Mesenchymal stem cell (in vitro differentiated cells and primary cell): Measurements from ENCODE around the gene S100B.

Experiments used
- DNase-seq: peaks from one replicate; pipeline ENCODE4 v3.0.0-alpha.2; 2013
- H2AFZ ChIP-seq: one replicate; pipeline ENCODE4 v1.6.1; 2013; ENCODE audit warnings: low read depth, mild to moderate bottlenecking, control low read depth, inconsistent platforms, low read length, moderate library complexity
- H2AK5ac ChIP-seq: 2 replicates; pipeline ENCODE4 v1.6.1; 2013; ENCODE audit warnings: low read length, moderate library complexity, mild to moderate bottlenecking, inconsistent platforms; ENCODE audit not compliant: severe bottlenecking
- H2BK120ac ChIP-seq: one replicate; pipeline ENCODE4 v1.6.1; 2013; ENCODE audit warnings: low read depth, mild to moderate bottlenecking, inconsistent platforms, low read length, moderate library complexity
- H2BK12ac ChIP-seq, 2 experiments: one replicate each; pipeline ENCODE4 v1.6.1; 2013; ENCODE audit warnings: inconsistent platforms in 2 of 2, low read length in 2 of 2, mild to moderate bottlenecking in 2 of 2, moderate library complexity in 2 of 2, control low read depth in 1 of 2
- H2BK15ac ChIP-seq: one replicate; pipeline ENCODE4 v1.6.1; 2013; ENCODE audit warnings: mild to moderate bottlenecking, low read depth, inconsistent platforms; ENCODE audit not compliant: poor library complexity, severe bottlenecking
- H2BK5ac ChIP-seq: 2 replicates; pipeline ENCODE4 v1.6.1; 2013; ENCODE audit warnings: low read depth, mild to moderate bottlenecking, low read length, control low read depth, inconsistent platforms; ENCODE audit not compliant: poor library complexity, severe bottlenecking
- H3K14ac ChIP-seq, 2 experiments: one replicate each; pipeline ENCODE4 v1.6.1; 2013; ENCODE audit warnings: inconsistent platforms in 2 of 2, low read length in 2 of 2, control low read depth in 1 of 2, mild to moderate bottlenecking in 1 of 2, moderate library complexity in 1 of 2
- H3K18ac ChIP-seq, 2 experiments: one replicate each; pipeline ENCODE4 v1.6.1; 2013; ENCODE audit warnings: inconsistent platforms in 2 of 2, low read length in 2 of 2, control low read depth in 1 of 2, low read depth in 1 of 2, mild to moderate bottlenecking in 1 of 2
- H3K23ac ChIP-seq, 2 experiments: one replicate each; pipeline ENCODE4 v1.6.1; 2013; ENCODE audit warnings: inconsistent platforms in 2 of 2, low read length in 2 of 2, mild to moderate bottlenecking in 2 of 2, moderate library complexity in 2 of 2, control low read depth in 1 of 2
- H3K27ac ChIP-seq: 2 replicates; pipeline ENCODE4 v1.5.1; 2013; ENCODE audit warnings: mild to moderate bottlenecking, moderate library complexity, low read length, control low read depth, inconsistent platforms; ENCODE audit not compliant: poor library complexity, severe bottlenecking
- H3K27me3 ChIP-seq, 2 experiments: 2 replicates each; pipeline versions ENCODE4 v1.6.1 to v1.7.0; 2013; ENCODE audit warnings: low read length in 2 of 2, mild to moderate bottlenecking in 2 of 2, moderate library complexity in 2 of 2, control low read depth in 1 of 2, inconsistent platforms in 1 of 2; ENCODE audit not compliant: control insufficient read depth in 1 of 2, insufficient read depth in 1 of 2
- H3K36me3 ChIP-seq, 2 experiments: 2 replicates each; pipeline versions ENCODE4 v1.6.1 to v1.7.0; 2013; ENCODE audit warnings: low read length in 2 of 2, control low read depth in 1 of 2, inconsistent platforms in 1 of 2, low read depth in 1 of 2, mild to moderate bottlenecking in 1 of 2; ENCODE audit not compliant: insufficient read depth in 2 of 2, control insufficient read depth in 1 of 2
- H3K4ac ChIP-seq, 2 experiments: one replicate each; pipeline ENCODE4 v1.6.1; 2013; ENCODE audit warnings: inconsistent platforms in 2 of 2, low read length in 2 of 2, mild to moderate bottlenecking in 2 of 2, moderate library complexity in 2 of 2, control low read depth in 1 of 2, low read depth in 1 of 2
- H3K4me1 ChIP-seq: 2 replicates; pipeline ENCODE4 v1.6.1; 2013; ENCODE audit warnings: low read depth, low read length, control low read depth; ENCODE audit not compliant: control insufficient read depth, insufficient read depth
- H3K4me2 ChIP-seq: 2 replicates; pipeline ENCODE4 v1.6.1; 2013; ENCODE audit warnings: low read length, mild to moderate bottlenecking, inconsistent platforms; ENCODE audit not compliant: poor library complexity, severe bottlenecking
- H3K4me3 ChIP-seq, 2 experiments: 2 replicates each; pipeline versions ENCODE4 v1.5.1 to v1.7.0; 2013; ENCODE audit warnings: low read length in 2 of 2, mild to moderate bottlenecking in 2 of 2, control low read depth in 1 of 2, low read depth in 1 of 2; ENCODE audit not compliant: insufficient read depth in 1 of 2
- H3K79me1 ChIP-seq: replicated peaks from 2 replicates; pipeline ENCODE4 v1.6.1; 2013; ENCODE audit warnings: mild to moderate bottlenecking, control low read depth, low read length, inconsistent platforms; ENCODE audit not compliant: poor library complexity, severe bottlenecking
- H3K9ac ChIP-seq: 2 replicates; pipeline ENCODE4 v1.7.0; 2013; ENCODE audit warnings: mild to moderate bottlenecking, low read length, moderate library complexity
- H3K9me3 ChIP-seq: 2 replicates; pipeline ENCODE4 v1.7.0; 2013; ENCODE audit warnings: mild to moderate bottlenecking, low read length; ENCODE audit not compliant: control insufficient read depth
- H4K8ac ChIP-seq: one replicate; pipeline ENCODE4 v1.6.1; 2013; ENCODE audit warnings: inconsistent platforms, mild to moderate bottlenecking, low read length, moderate library complexity
- H4K91ac ChIP-seq: one replicate; pipeline ENCODE4 v1.6.1; 2013; ENCODE audit warnings: mild to moderate bottlenecking, low read length, inconsistent platforms
- WGBS: methylation state at CpG from one replicate; pipeline ENCODE4 v1.1.7; 2013; ENCODE audit warnings: mixed read lengths; 5-methylcytosine and 5-hydroxymethylcytosine counted together

The S100B gene

GRCh38 chr21:46555225-46555617 is 49.7 kb downstream of the S100B start:
- H3K79me1 ChIP-seq, result peaks cover 7% of the 10 kb centered on the region
- peaks cover 72 to 91% of the 10 kb centered on the region in 2 experiments for H3K36me3 ChIP-seq
- no peak overlapping the region for H2BK15ac ChIP-seq
- H2BK12ac ChIP-seq, result no peak overlapping the region
- no peak overlapping the region for H3K4me2 ChIP-seq
- no peak overlapping the region for H3K23ac ChIP-seq
- H4K91ac ChIP-seq, result no peak overlapping the region
- H2BK5ac ChIP-seq, result no peak overlapping the region
- H2BK120ac ChIP-seq, result no peak overlapping the region
- H3K18ac ChIP-seq, result no peak overlapping the region
- H3K4me3 ChIP-seq, result no peak overlapping the region
- H3K4me1 ChIP-seq, result no peaks in the 10 kb centered on the region
- H3K27ac ChIP-seq, result no peak overlapping the region
- H4K8ac ChIP-seq, result no peak overlapping the region
- H3K9ac ChIP-seq, result no peak overlapping the region
- H3K9me3 ChIP-seq, result no peaks in the 10 kb centered on the region
- H3K4ac ChIP-seq, result no peak overlapping the region
- H2AK5ac ChIP-seq, result no peak overlapping the region
- no peak for DNase-seq
- WGBS, result 97% methylated on average over 9 of the region's 9 CpGs
- H3K27me3 ChIP-seq, result no peaks in the 10 kb centered on the region
- H2AFZ ChIP-seq, result no peak overlapping the region
- H3K14ac ChIP-seq, result no peak overlapping the region

- Histone ChIP-seq H3K4me3 (no peak overlapping the region), H3K9me3 (no peaks in the 10 kb centered on the region), H3K4me1 (no peaks in the 10 kb centered on the region), H2AK5ac (no peak overlapping the region), H3K27ac (no peak overlapping the region), H3K18ac (no peak overlapping the region), H2BK120ac (no peak overlapping the region), H4K8ac (no peak overlapping the region), H2BK12ac (no peak overlapping the region), H3K14ac (no peak overlapping the region), H2AFZ (no peak overlapping the region), H3K79me1 (peaks cover 7% of the 10 kb centered on the region), H3K23ac (no peak overlapping the region), H2BK5ac (no peak overlapping the region), H3K27me3 (no peaks in the 10 kb centered on the region), H2BK15ac (no peak overlapping the region), H3K4ac (no peak overlapping the region), H3K4me2 (no peak overlapping the region), H3K9ac (no peak overlapping the region), H4K91ac (no peak overlapping the region), H3K36me3 (peaks cover 71 to 91% of the 10 kb centered on the region in 2 experiments)
- DNase-seq, result no peak
- WGBS, result 97% methylated on average over 30 of the region's 30 CpGs
Observed at GRCh38 chr21:46554431-46555224, 50.3 kb downstream of the S100B start.

DNA sequence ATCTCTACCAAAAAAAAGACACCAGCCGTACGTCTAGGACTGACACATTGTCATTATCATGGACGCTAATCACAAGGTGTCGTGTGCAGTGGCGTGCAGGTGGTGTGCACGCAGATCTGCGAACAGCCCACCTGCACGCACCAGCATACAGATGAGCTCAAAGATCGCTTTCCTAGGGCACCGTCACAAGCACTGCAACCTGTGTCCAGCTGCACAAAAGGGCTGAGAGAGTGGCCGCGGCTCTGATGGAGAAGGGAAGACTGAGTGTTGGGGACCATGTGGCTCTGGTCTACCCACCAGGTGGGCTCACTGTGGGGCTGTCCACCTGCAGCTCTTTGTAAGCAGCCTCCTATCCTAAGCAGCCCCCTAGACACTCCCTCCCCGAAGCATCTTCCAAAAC is 50.9 kb downstream of the S100B start:
- Histone ChIP-seq H2AK5ac (no peak overlapping the region), H3K9ac (no peak overlapping the region), H3K4me3 (no peak overlapping the region), H2AFZ (no peak overlapping the region), H3K4me1 (no peaks in the 10 kb centered on the region), H2BK15ac (no peak overlapping the region), H3K4me2 (no peak overlapping the region), H2BK5ac (no peak overlapping the region), H3K23ac (no peak overlapping the region), H2BK12ac (no peak overlapping the region), H3K79me1 (peaks cover 2% of the 10 kb centered on the region), H4K91ac (no peak overlapping the region), H3K18ac (no peak overlapping the region), H3K27ac (no peak overlapping the region), H3K4ac (no peak overlapping the region), H3K14ac (no peak overlapping the region), H3K36me3 (peaks cover 68 to 89% of the 10 kb centered on the region in 2 experiments), H3K27me3 (no peaks in the 10 kb centered on the region), H3K9me3 (no peaks in the 10 kb centered on the region), H2BK120ac (no peak overlapping the region), H4K8ac (no peak overlapping the region)
- 98% methylated on average over 11 of the region's 13 CpGs for WGBS
- DNase-seq, result no peak

DNA sequence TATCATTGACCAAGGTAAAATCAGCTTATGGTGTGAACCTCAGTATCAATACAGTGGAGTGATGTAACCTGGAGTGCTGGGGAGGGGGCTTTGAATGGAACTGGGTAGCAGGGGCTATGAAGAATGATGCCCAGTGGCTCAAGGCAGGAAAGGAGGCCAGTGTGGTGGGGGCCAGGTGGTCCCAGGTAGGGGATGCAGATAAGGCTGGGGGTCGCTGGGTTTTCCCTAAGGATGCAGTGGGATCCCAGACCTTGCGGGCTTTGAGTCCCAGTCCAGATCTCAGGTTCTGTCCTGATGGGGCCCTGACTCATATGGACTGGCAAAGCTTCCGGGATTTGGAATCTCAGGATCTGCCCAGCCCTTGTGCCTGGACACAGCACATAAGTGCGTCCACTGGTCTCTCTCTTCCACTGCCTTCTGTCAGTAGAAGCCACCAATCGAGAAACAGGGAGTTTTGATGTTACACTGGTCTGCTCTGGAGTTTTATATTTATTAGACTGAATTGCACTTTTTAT is 52.0 kb downstream of the S100B start:
- H2BK120ac ChIP-seq, result no peak overlapping the region
- H3K4me2 ChIP-seq, result no peak overlapping the region
- 94% methylated on average over 4 of the region's 5 CpGs for WGBS
- no peaks in the 10 kb centered on the region for H3K27me3 ChIP-seq
- H2BK5ac ChIP-seq, result no peak overlapping the region
- H4K91ac ChIP-seq, result no peak overlapping the region
- H3K9me3 ChIP-seq, result no peaks in the 10 kb centered on the region
- H3K18ac ChIP-seq, result no peak overlapping the region
- H3K9ac ChIP-seq, result no peak overlapping the region
- H2BK15ac ChIP-seq, result no peak overlapping the region
- no peak overlapping the region for H2AK5ac ChIP-seq
- no peaks in the 10 kb centered on the region for H3K4me1 ChIP-seq
- no peak overlapping the region for H3K4ac ChIP-seq
- no peak overlapping the region for H2AFZ ChIP-seq
- H3K4me3 ChIP-seq, result no peak overlapping the region
- DNase-seq, result no peak
- peaks cover 67 to 90% of the 10 kb centered on the region in 2 experiments for H3K36me3 ChIP-seq
- H3K14ac ChIP-seq, result no peak overlapping the region
- H4K8ac ChIP-seq, result no peak overlapping the region
- no peak overlapping the region for H3K23ac ChIP-seq
- no peak overlapping the region for H2BK12ac ChIP-seq
- peaks cover 5% of the 10 kb centered on the region for H3K79me1 ChIP-seq
- H3K27ac ChIP-seq, result no peak overlapping the region
